GM18858 (cell line): ENCODE data around the gene DOCK1.

Source experiments
- ATAC-seq: cut with Tn5 transposase; IDR thresholded peaks from one replicate; pipeline ENCODE4 v1.9.1; 2021; ENCODE audit not compliant: unreplicated experiment

Gene DOCK1

GRCh38 chr10:127252818-127253217 lies 347.6 kb downstream of the DOCK1 start:
- no peak for ATAC-seq

DNA sequence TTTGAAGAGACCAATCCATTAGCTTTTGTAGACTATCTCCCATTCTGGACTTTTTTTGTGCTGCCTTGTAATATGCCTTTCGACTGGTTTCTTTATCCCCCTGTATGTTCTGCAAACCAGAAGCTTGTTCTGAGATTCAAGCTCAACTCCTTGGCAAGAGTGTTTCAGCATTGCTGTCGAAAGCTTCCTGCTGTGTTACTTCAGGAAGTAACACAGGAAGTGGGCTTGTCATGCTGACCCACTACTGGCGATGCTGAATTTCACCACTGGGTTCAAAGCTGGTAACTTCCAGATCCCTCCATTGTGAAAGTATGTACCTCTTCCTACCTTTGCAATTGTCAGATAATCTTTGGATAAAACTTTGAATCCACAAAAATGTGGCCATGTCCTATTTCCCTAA lies 349.0 kb downstream of the DOCK1 start:
- no peak for ATAC-seq

- ATAC-seq, result no peak
These were observed 352.2 kb downstream of the DOCK1 start for GRCh38 chr10:127257395-127257794.

DNA sequence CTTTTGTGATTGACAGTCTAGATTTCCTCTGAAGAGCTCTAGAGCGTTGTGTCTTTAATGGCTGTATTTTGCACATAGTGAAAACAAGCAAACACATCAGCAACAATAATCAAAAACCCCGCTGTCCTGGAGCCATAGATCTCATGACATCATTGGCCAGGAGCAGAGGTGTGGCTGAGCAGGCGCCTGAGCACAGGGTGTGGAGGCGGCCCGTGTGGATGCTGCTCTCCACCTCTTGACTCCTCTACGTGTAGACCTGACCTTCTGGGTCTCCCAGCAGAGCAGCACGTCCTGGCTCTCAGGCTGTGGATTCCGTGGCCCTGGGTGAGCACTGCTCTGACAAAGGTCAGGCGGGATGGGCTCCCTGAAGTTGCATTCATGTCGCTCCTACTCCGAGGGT lies 354.1 kb downstream of the DOCK1 start:
- ATAC-seq, result no peak

- ATAC-seq, result no peak
These were observed 357.4 kb downstream of the DOCK1 start for GRCh38 chr10:127262606-127263005.

- no peak for ATAC-seq
These were observed 360.1 kb downstream of the DOCK1 start for GRCh38 chr10:127265288-127265687.

DNA sequence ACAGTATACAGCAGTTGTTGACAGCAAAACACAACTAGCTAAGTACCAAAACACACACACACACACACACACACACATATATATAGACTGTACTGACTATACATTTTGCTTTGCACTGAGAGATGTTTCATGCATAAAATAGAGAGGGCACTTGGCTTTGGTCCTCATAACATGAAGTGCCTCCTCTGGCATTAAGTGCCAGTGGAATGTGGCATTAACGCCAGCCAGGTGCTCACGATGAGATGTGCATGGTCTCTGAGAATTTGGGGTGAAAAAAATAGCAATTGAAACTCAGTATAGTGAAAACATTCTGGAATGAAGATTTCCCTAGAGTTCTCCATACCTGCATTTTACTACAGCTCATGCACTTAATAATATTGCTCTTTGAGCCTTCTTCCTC lies 361.2 kb downstream of the DOCK1 start:
- ATAC-seq, result no peak

- no peak for ATAC-seq
These were observed 362.2 kb downstream of the DOCK1 start for GRCh38 chr10:127267442-127267841.

DNA sequence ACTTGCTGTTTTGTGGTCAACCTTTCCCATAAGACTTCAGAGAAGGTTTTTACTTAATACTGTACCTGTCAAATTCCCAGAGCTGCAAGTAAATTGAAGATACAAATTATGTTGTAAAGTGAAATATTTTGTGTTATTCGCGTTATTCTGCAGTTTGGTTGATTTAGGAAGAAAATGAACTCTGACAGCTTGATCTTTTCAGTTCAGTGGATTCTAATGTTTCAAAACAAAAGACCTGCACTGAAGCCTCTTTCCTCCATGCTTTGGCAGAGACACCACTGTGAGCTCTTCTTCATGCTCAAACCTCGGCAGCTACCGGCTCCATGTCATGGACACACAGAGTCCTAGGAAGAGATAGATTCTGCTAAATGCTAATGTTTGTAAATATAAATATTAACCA lies 366.8 kb downstream of the DOCK1 start:
- no peak for ATAC-seq

GRCh38 chr10:127275272-127275671 lies 370.0 kb downstream of the DOCK1 start:
- no peak for ATAC-seq

- no peak for ATAC-seq
These were observed 370.7 kb downstream of the DOCK1 start for GRCh38 chr10:127275793-127276450.

GRCh38 chr10:127276794-127277462 lies 371.7 kb downstream of the DOCK1 start:
- ATAC-seq, result no peak

- no peak for ATAC-seq
These were observed 372.8 kb downstream of the DOCK1 start for GRCh38 chr10:127278001-127278400.

DNA sequence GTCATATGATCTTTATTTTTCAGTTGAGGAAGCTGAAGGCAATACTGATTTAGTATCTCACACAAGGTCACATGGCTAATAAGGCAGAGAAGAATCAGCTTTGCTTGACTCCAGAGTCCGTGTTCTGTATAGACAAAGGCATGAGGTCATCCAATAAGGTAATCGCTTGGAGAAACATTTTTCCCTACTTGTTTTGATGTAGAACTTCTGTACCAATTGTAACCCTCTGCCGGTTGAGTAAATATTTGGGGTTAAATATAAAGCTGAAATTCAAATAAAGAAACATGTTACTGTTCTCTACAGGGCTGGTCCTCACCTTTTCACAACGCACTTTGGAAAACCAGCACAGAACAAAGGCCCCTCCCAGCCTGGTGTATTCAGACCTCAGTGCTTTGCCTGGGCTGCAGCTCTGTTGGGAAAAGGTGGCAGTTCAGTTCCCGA lies 374.1 kb downstream of the DOCK1 start:
- ATAC-seq, result no peak

DNA sequence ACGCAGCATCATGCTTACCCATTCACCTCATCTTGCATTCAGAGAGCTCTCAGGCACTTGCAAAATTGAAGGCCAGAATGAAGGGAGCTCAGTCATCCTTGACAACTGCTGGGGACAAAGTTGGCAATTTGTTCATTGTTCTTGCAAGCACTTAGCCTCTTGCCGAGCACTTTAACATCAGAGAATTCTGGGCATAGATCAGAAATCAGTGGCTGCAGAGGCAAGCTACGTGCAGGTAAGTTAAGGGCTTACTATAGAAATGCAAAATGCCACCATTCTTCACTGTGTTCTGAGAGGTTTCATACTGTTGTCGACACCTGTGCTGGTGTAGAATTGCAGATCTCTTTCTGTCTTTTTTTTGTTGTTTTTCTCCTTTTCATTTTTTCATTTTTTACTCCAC lies 375.2 kb downstream of the DOCK1 start:
- no peak for ATAC-seq

DNA sequence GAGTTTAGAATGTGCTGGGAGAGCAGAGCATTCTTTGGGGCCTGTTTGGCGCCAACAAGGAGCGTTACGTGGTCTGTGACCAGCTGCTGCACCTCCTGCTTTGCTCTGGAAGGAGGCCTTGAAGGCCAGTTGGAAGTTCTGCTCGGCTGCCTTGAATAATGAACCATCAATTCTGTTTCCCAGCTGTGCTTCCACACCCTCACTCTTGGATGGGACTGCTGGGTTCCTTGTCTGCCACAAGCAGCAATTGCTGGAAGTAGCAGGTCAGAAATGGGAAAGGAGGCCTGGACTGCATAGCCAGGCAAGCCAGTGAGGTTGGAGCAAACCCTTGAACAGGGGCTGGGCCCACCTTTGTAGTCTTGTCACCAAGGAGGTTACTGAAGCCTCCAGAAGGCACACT lies 377.8 kb downstream of the DOCK1 start:
- no peak for ATAC-seq

DNA sequence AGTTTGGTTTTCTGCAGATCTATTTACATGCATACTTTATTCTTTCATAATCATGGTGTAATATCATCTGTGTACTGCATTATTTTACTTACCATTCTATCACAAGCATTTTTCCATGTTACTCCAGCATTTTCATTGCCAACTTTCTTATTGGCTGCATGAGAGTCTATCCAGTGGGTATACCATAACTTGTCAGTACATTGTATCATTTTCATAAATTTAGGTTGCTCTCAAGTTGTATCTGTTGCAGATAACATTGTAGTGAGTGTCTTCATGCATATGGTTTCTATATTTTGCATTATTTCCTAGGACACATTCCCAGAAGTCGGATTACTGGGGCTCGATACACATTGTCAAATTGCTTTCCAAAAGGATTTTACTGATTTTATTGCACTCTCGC lies 378.3 kb downstream of the DOCK1 start:
- no peak for ATAC-seq

DNA sequence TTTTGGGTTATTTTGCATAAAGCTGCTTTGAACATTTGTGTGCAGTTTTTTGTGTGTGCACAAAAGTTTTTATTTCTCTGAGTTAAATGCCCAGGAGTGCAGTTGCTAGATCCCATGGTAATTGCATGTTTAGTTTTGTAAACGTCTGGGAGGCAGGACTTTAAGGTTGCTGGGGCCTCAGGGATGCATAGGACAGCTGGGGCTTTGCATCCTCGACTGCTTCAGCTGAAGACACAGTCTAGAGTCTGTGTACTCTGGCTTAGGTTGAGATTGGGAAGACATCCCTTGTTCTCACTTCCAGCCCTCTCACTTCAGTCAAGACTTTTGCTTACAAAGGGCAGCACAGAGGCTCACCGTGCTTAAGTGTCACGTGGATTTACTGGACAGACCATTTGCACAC lies 385.6 kb downstream of the DOCK1 start:
- no peak for ATAC-seq

GRCh38 chr10:127291329-127291728 lies 386.1 kb downstream of the DOCK1 start:
- ATAC-seq, result no peak

DNA sequence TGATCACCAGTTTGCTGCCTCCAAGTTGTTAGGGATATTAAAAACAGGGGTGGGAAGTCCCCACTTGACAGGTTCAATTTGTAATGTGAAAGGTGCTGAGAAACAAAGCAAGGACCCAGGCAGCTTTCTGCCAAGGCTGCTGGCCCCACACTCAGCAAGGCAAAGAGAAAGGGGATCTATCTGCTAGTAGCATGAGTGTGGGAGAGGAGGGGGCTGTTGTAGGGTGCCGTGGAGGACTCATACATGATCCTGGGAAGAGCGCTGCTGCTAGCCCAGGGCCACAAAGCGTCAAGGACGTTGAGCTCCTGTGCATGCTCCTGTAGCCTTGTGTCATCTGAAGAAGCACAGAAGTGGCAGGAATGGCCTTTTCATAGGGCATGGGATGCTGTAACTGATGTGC lies 387.7 kb downstream of the DOCK1 start:
- ATAC-seq, result no peak

GRCh38 chr10:127293640-127294039 lies 388.4 kb downstream of the DOCK1 start:
- ATAC-seq, result no peak

DNA sequence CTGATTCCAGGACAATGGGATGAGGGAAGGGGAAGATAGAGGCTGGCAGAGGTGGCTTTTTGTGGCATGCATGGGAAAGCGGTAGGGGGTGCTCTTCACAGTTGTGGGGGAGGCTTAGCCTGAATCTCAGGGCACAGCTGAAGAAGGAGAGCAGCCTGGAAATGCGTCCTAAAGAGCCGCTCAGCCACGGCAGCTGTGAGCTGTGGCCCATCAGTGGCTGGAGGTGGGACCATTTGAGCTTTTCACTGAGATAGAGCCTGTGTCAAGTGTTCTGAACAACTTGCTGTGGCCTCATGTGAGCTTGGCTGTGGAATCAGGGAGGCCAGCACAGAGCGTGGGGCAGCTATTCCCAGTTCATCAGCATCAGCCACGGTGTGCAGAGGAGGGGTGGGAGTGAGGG lies 391.5 kb downstream of the DOCK1 start:
- no peak for ATAC-seq

DNA sequence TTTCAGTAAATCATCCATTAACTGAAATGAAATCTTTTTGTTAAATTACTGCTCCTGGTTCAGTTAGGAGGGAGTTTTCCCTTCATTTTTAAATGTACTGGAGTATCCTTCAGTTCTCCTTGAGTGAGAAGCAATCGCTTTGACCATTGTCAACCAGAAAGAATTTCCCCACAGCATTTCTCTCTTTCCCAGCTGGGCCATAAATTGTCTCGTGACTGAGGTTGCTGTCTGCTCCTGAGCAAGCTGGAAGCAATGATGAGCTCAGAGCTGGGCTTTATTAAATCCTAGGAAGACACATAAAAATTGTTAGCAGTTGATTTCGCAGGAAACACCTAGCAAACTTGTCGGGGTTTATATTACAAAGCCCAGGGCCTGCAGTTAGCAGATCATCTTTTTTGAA lies 393.2 kb downstream of the DOCK1 start:
- no peak for ATAC-seq
